ENCODE data around the gene CLK3. TPM values are rescaled to one million over a fixed set of nuclear protein-coding genes. Genes with fewer than 3 reads are reported as not detected.

Gene CLK3
- total RNA-seq, 4 donors from 2014 or later = 93.1 to 244 (median 115) TPM

DNA sequence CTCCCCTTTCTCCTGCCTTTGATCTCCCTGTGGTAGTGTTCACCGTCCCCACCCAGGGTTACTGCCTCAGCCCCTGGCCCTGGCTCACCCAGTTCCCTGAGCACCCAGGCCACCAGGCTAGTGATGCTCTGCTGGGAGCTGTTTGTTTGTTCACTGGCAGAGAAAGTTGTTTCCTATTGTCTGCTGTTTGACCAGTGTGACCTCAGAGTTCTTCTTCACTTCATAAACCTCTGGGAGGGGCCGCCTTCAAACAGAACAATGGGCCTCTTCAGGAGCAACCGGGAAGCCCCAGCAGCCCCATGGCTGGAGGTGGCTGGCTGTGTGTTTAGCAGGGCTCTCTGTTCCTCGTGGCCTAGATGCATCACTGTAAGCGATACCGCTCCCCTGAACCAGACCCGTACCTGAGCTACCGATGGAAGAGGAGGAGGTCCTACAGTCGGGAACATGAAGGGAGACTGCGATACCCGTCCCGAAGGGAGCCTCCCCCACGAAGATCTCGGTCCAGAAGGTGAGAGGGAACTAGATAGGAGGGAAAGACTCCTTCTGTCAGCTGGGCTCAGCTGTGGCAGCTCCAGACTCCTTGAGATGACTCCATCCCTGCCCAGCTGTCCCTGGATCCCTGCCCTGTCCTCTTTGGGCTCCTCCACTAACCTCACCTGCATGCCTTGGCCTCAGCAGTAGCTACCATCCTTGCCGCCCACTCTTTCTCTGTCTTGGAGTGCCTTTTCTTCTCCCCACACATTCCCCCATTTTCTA is 3.4 kb downstream of the CLK3 start:
- Histone ChIP-seq H3K4me1 (peaks cover 54% of the 10 kb centered on the region), H3K36me3 (peaks cover 52% of the 10 kb centered on the region)

DNA sequence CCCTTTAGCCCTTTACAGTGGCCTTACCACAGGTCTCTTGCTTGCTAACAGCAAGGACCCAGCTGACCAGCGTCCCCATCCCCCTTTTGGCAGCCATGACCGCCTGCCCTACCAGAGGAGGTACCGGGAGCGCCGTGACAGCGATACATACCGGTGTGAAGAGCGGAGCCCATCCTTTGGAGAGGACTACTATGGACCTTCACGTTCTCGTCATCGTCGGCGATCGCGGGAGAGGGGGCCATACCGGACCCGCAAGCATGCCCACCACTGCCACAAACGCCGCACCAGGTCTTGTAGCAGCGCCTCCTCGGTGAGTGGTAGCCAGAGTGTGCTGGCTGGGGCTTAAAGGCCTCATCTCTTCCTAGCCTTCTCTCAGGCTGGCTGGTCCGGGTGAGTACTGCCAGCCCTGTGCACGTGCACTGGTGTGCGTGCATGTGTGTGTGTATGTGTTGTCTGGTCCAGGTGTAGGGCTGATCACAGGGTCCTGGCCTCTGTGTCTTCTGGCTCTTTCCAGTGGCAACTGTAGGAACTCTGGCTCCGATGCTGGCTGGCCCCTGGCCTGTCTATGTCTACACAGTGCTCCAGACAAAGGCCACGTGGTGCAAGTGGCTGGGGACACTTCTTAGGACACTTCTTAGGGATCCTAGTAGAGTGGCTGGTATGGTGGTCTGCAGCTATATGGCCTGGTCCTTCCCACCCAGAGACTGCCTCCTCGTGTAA is 4.4 kb downstream of the CLK3 start:
- TF ChIP-seq POLR2AphosphoS5 (IDR thresholded peaks at IDR 0.05) (no peak), POLR2A (IDR thresholded peaks at IDR 0.05) (no peak), CTCF (IDR thresholded peaks at IDR 0.05) (no peak), EP300 (IDR thresholded peaks at IDR 0.05) (no peak)
- H3K36me3 ChIP-seq = peaks cover 63% of the 10 kb centered on the region
- no peaks in the 10 kb centered on the region for H3K9me3 ChIP-seq
- no peak for DNase-seq (ENCODE audit: low spot score in 2 of 2)
- 92% methylated on average over 23 of the region's 27 CpGs for WGBS
- H3K4me3 ChIP-seq = no peak overlapping the region
- H3K27me3 ChIP-seq = no peaks in the 10 kb centered on the region
- peaks cover 44% of the 10 kb centered on the region for H3K4me1 ChIP-seq
- no peak overlapping the region for H3K27ac ChIP-seq

More for the DNA sequence above, 3.4 kb downstream of the CLK3 start:
- Histone ChIP-seq H3K27ac (no peak overlapping the region), H3K4me3 (no peak overlapping the region), H3K9me3 (no peaks in the 10 kb centered on the region), H3K27me3 (no peaks in the 10 kb centered on the region)
- DNase-seq (ENCODE audit: low spot score in 2 of 2) = no peak
- TF ChIP-seq POLR2AphosphoS5 (IDR thresholded peaks at IDR 0.05) (no peak), EP300 (IDR thresholded peaks at IDR 0.05) (no peak), POLR2A (IDR thresholded peaks at IDR 0.05) (no peak), CTCF (IDR thresholded peaks at IDR 0.05) (no peak)
- WGBS = 75% methylated on average over 14 of the region's 15 CpGs

DNA sequence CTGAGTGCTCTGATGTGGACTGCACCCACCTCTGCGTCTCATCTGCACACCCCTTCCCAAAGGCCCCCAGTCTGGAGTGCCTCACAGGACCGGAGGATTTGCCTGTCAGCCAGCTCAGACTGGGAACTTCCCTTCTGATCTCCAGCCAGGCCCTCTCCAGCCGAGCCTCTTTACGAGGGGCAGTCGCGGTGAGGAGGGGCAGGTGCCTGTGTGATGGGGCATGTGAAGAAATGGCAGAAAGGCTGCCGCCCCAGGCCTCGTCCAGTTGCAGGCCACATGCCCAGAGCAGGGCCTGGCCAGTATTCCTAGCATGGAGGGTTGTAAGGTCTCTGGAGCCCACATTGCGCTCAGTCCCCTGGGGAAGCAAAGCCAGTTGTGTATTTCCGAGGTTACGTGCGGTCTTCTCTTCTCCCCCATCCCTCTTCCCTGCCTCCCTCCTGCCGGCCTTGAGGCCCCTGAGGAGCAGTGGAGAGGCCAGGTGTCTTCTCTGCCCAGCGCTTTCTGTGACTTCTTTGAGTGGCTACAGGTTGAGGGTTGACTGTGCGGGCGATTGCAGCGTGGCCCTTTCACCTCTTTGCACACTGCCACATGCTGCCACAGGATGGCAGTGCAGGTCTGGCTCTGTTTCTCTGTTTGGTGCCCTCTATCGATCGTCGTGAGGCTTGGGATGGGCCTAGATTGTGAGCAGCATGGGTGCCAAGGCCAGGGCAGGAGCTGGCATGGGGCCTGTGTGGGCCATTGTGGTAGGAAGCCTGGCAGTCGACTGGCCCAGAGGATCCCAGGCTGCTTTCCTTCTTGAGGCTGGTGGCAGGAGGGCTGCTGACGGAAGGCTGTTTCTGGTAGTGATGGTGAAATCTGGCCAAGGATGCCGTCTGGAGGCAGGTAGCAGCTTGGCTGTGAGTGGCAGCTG is 5.3 kb downstream of the CLK3 start:
- Histone ChIP-seq H3K9me3 (no peaks in the 10 kb centered on the region), H3K27ac (no peak overlapping the region), H3K27me3 (no peaks in the 10 kb centered on the region), H3K4me3 (no peak overlapping the region), H3K36me3 (peaks cover 71% of the 10 kb centered on the region), H3K4me1 (peaks cover 44% of the 10 kb centered on the region)
- DNase-seq (ENCODE audit: low spot score in 2 of 2) = no peak
- WGBS = 48% methylated on average over 8 of the region's 23 CpGs
- TF ChIP-seq CTCF (IDR thresholded peaks at IDR 0.05) = peak; percentile 50 to 88
- TF ChIP-seq POLR2AphosphoS5 (IDR thresholded peaks at IDR 0.05) = no peak

GRCh38 chr15:74621546-74621920 is 5.9 kb downstream of the CLK3 start:
- 72% methylated on average over 13 of the region's 16 CpGs for WGBS
- Histone ChIP-seq H3K27me3 (no peaks in the 10 kb centered on the region), H3K9me3 (no peaks in the 10 kb centered on the region), H3K27ac (no peak overlapping the region), H3K36me3 (peaks cover 77% of the 10 kb centered on the region), H3K4me3 (no peak overlapping the region), H3K4me1 (peaks cover 42% of the 10 kb centered on the region)
- TF ChIP-seq EP300 (IDR thresholded peaks at IDR 0.05) (no peak), POLR2A (IDR thresholded peaks at IDR 0.05) (no peak), CTCF (IDR thresholded peaks at IDR 0.05) (no peak), POLR2AphosphoS5 (IDR thresholded peaks at IDR 0.05) (no peak)
- DNase-seq (ENCODE audit: low spot score in 2 of 2) = no peak
